ENCODE results near the gene CDC5L.

The CDC5L gene

DNA sequence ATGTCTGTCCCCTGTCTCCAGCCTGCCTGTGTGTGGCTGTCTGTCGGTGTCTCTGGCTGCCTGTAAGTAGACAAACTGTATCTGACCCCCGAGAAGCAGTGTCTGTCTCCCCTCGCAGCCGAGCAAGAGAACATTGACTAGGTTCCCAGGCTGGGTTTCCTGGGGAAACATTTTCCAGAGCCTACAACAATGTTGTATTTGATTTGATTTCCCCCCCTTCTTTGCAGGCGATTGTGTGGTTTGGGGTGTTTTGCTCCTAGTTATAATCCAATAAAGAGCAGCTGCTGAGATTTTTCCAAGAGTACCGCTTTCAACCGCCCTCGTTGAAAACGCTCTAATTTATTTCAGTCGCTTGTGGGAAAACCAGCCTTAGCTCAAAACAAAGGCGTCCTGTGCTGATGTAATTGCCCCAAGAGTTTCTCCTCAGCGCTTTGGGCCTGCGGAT is 92.6 kb downstream of the CDC5L start:
- TF ChIP-seq, protein P1, sequence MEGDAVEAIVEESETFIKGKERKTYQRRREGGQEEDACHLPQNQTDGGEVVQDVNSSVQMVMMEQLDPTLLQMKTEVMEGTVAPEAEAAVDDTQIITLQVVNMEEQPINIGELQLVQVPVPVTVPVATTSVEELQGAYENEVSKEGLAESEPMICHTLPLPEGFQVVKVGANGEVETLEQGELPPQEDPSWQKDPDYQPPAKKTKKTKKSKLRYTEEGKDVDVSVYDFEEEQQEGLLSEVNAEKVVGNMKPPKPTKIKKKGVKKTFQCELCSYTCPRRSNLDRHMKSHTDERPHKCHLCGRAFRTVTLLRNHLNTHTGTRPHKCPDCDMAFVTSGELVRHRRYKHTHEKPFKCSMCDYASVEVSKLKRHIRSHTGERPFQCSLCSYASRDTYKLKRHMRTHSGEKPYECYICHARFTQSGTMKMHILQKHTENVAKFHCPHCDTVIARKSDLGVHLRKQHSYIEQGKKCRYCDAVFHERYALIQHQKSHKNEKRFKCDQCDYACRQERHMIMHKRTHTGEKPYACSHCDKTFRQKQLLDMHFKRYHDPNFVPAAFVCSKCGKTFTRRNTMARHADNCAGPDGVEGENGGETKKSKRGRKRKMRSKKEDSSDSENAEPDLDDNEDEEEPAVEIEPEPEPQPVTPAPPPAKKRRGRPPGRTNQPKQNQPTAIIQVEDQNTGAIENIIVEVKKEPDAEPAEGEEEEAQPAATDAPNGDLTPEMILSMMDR (conservative IDR thresholded peaks at IDR 0.05; ENCODE audit: low read length), result no peak
- no peak for TF ChIP-seq EZH2phosphoT487 (IDR thresholded peaks at IDR 0.05; ENCODE audit: borderline replicate concordance)
- Histone ChIP-seq H4K20me1 (ENCODE audit: insufficient read depth, low read length, poor library complexity, severe bottlenecking) (no peaks in the 10 kb centered on the region), H3K9me2 (replicated peaks; ENCODE audit: low read depth, low read length) (no peaks in the 10 kb centered on the region), H3K36me3 (ENCODE audit: insufficient read depth, low read length) (no peaks in the 10 kb centered on the region), H3F3A (ENCODE audit: low read depth) (no peaks in the 10 kb centered on the region), H3K9ac (ENCODE audit: low read depth, low read length, poor library complexity, severe bottlenecking) (no peak overlapping the region), H3K27me3 (ENCODE audit: insufficient read depth, low read length, poor library complexity, severe bottlenecking) (no peaks in the 10 kb centered on the region), H3K4me3 (ENCODE audit: low read length, poor library complexity, severe bottlenecking) (no peak overlapping the region), H3K79me2 (ENCODE audit: insufficient read depth, low read length) (no peaks in the 10 kb centered on the region), H2AFZ (ENCODE audit: low read length) (no peak overlapping the region), H3K4me1 (ENCODE audit: insufficient read depth, low read length, poor library complexity, severe bottlenecking) (peaks cover 6% of the 10 kb centered on the region), H3K4me2 (ENCODE audit: low read depth, low read length, poor library complexity, severe bottlenecking) (no peak overlapping the region), H3K9me3 (ENCODE audit: insufficient read depth, low read depth, low read length) (no peaks in the 10 kb centered on the region)

DNA sequence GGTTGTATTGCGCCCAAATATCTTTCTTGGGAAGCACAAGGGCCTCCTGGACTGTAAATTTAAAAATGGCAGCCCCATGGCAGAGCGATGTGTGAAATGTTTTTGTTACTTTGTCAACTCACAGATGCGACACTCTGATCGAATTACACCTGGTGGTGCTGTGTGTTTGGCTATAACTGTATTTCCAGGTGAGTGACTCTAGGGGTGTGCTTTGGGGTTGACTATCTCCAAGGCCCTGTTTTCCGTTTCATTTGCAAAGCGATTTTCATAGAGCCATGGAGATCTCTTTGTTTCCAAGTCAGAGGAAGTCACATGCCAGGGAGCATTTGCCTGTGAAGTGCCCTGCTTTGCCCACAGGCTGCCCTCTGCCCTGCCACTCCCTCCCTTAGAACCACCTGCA is 93.5 kb downstream of the CDC5L start:
- no peaks in the 10 kb centered on the region for H3F3A ChIP-seq (ENCODE audit: low read depth)
- H3K4me2 ChIP-seq (ENCODE audit: low read depth, low read length, poor library complexity, severe bottlenecking), result no peak overlapping the region
- H3K27me3 ChIP-seq (ENCODE audit: insufficient read depth, low read length, poor library complexity, severe bottlenecking), result no peaks in the 10 kb centered on the region
- H3K79me2 ChIP-seq (ENCODE audit: insufficient read depth, low read length), result no peaks in the 10 kb centered on the region
- peaks cover 3% of the 10 kb centered on the region for H3K4me1 ChIP-seq (ENCODE audit: insufficient read depth, low read length, poor library complexity, severe bottlenecking)
- no peaks in the 10 kb centered on the region for H3K9me2 ChIP-seq (replicated peaks; ENCODE audit: low read depth, low read length)
- no peak overlapping the region for H3K9ac ChIP-seq (ENCODE audit: low read depth, low read length, poor library complexity, severe bottlenecking)
- no peak overlapping the region for H3K4me3 ChIP-seq (ENCODE audit: low read length, poor library complexity, severe bottlenecking)
- H3K36me3 ChIP-seq (ENCODE audit: insufficient read depth, low read length), result no peaks in the 10 kb centered on the region
- no peak overlapping the region for H2AFZ ChIP-seq (ENCODE audit: low read length)
- no peaks in the 10 kb centered on the region for H4K20me1 ChIP-seq (ENCODE audit: insufficient read depth, low read length, poor library complexity, severe bottlenecking)
- H3K9me3 ChIP-seq (ENCODE audit: insufficient read depth, low read depth, low read length), result no peaks in the 10 kb centered on the region
- TF ChIP-seq, protein P1 (conservative IDR thresholded peaks at IDR 0.05; ENCODE audit: low read length), result no peak
- no peak for TF ChIP-seq EZH2phosphoT487 (IDR thresholded peaks at IDR 0.05; ENCODE audit: borderline replicate concordance)

DNA sequence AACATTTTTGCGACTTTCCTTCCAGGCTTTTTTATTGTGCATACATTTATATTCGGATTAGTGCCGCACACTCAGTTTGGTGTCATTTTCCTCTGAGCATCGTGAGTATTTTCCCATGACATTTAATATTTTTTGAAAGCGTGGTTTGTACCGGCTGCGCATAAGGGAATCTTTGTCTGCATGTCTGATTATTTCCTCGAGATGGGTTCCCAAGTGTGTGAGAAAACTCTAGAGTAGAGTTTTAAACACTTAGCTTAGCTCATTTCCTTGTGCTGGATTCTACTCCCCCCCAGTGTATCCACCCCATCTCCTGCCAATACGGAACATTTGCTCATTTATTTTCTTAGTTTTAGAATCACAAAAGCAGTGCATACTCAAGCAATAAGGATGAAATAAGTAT is 94.3 kb downstream of the CDC5L start:
- Histone ChIP-seq H3K79me2 (ENCODE audit: insufficient read depth, low read length) (no peaks in the 10 kb centered on the region), H3K9me2 (replicated peaks; ENCODE audit: low read depth, low read length) (no peaks in the 10 kb centered on the region), H3K4me3 (ENCODE audit: low read length, poor library complexity, severe bottlenecking) (no peak overlapping the region), H3K4me1 (ENCODE audit: insufficient read depth, low read length, poor library complexity, severe bottlenecking) (no peaks in the 10 kb centered on the region), H2AFZ (ENCODE audit: low read length) (no peak overlapping the region), H3K27me3 (ENCODE audit: insufficient read depth, low read length, poor library complexity, severe bottlenecking) (no peaks in the 10 kb centered on the region), H3K4me2 (ENCODE audit: low read depth, low read length, poor library complexity, severe bottlenecking) (no peak overlapping the region), H3K9me3 (ENCODE audit: insufficient read depth, low read depth, low read length) (no peaks in the 10 kb centered on the region), H3K9ac (ENCODE audit: low read depth, low read length, poor library complexity, severe bottlenecking) (no peak overlapping the region), H4K20me1 (ENCODE audit: insufficient read depth, low read length, poor library complexity, severe bottlenecking) (no peaks in the 10 kb centered on the region), H3K36me3 (ENCODE audit: insufficient read depth, low read length) (no peaks in the 10 kb centered on the region), H3F3A (ENCODE audit: low read depth) (no peaks in the 10 kb centered on the region)
- no peak for TF ChIP-seq EZH2phosphoT487 (IDR thresholded peaks at IDR 0.05; ENCODE audit: borderline replicate concordance)
- TF ChIP-seq, protein P1 (conservative IDR thresholded peaks at IDR 0.05; ENCODE audit: low read length), result no peak
